T47D (cell line): Measurements from ENCODE around the gene TMEM244.
"Not testable (repeated sequence)": the region's sequence is repeated elsewhere in the genome, so short reads cannot be mapped to it uniquely, and the experiment has no call there.

Source experiments
- DNase-seq, 2 experiments: peaks; one replicate each; pipeline versions ENCODE4 v3.0.0 to v3.0.0-alpha.2; 2011 to 2012; ENCODE audit warnings: low read depth in 1 of 2, low spot score in 1 of 2
- JUND ChIP-seq: IDR thresholded peaks from 2 replicates; pipeline ENCODE4 v1.6.1; 2012; ENCODE audit warnings: low read depth
- in situ Hi-C: cut with HindIII; loops from 2 replicates; pipeline ENCODE4 v1.10.0; 2016; ENCODE audit warnings: low sequenced_read_pairs, low pct_unique_long_range_greater_than_20kb

TMEM244 gene

DNA sequence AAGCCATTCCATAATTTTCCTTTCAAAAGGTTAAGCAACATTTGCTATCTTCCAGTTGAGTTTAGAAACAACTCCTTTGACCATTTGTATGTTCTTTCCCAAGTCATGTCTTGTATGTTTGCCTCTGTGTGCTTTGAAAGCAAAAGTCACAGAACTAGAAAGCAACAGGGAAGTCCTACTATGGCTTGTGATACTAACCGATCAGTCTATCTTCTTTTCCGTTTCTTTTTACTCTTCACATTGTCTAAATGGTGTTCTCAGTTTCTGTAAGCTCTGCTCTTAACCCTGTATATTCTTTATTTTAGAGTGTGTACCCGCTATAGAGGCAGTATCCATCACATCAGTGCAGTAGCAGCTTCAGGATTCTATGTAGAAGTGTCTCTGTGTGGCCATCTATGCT, 32.9 kb downstream of the TMEM244 start:
- in situ Hi-C loops: no loop called here
- TF ChIP-seq JUND: no peak
- DNase-seq: no peak

DNA sequence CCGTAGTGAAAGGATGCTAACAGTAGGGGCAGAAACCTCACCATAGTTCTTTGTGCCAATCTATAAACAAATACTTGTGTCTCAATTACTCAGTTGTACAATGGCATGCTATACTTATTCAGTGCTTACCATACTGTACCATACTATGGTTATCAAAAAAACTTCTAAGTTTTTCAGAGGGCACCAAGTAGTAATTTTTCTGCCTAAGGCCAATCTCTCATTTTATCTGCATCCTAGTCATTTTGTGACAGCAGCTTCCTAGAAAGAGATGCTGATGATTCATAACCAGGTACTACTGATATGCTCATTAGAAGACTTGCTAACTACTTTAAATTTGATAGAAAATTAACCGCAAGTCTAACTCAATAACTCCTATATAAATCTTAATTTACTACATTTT, 42.9 kb downstream of the TMEM244 start:
- in situ Hi-C loops: no loop called here
- TF ChIP-seq JUND: no peak

DNA sequence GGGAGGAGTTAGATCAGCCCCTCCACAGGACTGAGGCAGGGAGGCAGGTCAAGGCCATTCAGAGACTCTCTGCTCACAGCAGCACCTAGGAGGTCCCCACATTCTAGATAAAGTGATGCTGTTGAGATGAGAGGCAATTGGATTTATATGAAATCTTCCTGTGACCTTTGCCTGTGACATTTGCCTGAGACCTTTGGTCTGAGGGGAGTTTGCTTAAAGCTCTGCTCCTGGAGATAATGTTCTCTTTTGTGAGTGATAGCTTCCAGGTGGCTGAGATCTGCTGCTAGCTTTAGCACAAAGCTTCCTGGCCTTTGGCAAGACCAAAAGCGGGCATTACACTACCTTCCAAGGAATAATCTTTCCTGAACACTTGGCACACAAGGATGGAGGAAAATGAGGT, 43.3 kb downstream of the TMEM244 start:
- in situ Hi-C loops: no loop called here

More for the DNA sequence above, 42.9 kb downstream of the TMEM244 start:
- no peak for DNase-seq

DNA sequence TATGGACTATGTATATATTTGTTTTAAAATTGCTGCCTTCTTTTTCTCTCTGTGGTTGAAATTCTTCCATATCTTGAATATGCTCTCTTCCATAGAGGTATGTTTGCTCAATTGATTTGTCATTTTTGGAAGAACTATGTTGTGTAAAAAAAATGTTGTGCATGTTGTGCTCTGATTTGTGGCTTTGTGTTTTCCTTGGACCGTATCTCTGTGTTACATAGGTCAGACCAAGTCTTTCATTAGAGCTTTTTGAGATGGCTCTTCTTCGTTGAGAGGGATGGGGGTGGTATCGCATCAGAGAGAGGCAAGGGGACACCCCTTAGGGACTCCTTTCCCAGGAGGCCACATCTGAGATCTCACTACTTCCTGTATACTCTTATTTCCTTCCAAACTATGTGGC, 43.8 kb downstream of the TMEM244 start:
- no peak for TF ChIP-seq JUND
- in situ Hi-C loops: no loop called here
- no peak for DNase-seq

More for the DNA sequence above, 43.3 kb downstream of the TMEM244 start:
- TF ChIP-seq JUND: no peak
- DNase-seq: no peak

DNA sequence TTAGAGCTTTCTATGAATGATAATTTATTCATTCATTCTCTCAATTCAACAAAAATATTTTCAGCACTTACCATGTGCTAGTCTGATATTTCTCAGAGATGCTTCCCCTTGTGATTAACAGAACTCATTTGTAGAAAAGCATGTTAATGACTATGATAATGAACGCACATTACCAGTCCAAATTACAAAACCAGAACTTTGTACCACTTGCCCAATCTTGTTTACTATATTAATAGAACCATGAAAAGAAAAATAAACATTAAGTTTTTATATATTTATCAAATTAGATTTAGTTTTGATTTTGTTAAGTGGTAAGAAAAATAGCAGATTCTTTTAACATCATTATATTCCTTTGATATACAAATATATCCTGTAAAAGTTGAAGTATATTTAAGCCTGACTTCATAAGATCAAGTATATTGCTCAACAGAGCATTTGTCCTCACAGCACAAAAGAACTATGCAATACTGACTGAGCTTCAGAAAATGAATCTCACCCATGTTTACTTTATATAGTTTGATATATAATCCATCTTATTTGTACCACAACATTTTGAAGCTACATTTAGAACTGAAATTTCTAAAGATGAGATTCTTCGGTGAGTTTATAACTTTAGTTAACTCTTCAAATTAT, 48.9 kb downstream of the TMEM244 start:
- in situ Hi-C loops: no loop called here
- TF ChIP-seq JUND: no peak
- DNase-seq: no peak

DNA sequence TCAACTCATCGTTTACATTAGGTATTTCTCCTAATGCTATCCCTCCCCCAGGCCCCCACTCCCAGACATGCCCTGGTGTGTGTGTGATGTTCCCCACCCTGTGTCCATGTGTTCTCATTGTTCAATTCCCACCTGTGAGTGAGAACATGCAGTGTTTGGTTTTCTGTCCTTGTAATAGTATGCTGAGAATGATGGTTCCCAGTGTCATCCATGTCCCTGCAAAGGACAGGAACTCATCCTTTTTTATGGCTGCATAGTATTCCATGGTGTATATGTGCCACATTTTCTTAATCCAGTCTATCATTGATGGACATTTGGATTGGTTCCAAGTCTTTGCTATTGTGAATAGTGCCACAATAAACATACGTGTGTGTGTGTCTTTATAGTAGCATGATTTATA, 54.0 kb downstream of the TMEM244 start:
- in situ Hi-C loops, DNase-seq: not testable (repeated sequence)

DNA sequence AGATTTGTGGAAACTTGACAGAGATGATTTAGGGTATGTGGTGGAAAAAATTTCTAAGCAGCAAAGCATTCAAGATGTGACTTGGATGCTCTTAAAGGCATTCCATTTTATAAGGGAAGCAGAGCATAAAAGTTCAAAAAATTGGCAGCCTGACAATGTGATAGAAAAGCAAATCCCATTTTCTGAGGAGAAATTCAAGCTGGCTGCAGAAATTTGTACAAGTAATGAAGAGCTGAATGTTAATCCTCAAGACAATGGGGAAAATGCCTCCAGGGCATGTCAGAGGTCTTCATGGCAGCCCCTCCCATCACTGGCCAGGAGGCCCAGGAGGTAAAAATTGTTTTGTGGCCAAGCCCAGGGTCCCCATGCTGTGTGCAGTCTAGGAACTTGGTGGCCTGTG, 58.2 kb downstream of the TMEM244 start:
- in situ Hi-C loops: not testable (repeated sequence)

DNA sequence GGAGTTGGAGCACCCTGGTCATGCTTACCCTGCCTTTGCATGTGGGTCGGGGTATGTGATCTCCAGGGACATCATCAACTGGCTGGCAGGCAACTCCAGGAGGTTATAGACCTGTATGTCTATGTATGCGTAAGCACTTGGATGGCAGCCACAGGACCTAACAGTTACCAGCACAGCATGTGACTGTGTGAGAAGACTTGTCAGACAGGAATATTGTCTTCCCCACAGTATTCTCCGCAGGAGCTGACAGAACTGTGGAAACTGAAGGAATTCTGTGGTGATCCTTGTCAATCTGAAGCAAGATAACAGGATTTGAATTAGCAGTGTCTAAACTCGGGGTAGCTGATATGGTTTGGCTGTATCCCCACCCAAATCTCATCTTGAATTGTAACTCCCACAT, 59.2 kb downstream of the TMEM244 start:
- in situ Hi-C loops: no loop called here

More for the DNA sequence above, 58.2 kb downstream of the TMEM244 start:
- DNase-seq: not testable (repeated sequence)

DNA sequence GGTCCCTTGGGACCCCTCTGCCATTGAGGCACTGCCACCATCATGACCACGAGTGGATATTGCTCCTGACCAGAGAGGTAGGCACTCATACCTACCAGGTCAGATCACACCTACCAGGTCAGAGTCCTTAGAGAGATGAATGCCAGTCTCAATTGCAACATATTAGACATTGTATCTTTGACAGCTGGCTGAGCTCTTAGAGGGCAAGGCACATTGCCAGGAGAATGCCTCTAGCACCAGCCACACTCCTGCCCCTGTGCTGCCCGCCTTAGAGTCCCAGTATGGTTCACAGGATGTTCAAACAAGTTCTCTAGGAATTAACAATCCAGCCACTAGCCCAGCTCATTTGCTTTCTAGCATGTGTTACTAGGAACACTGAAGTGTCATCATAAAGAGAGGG, 65.9 kb downstream of the TMEM244 start:
- no peak for DNase-seq
- in situ Hi-C loops: no loop called here
- no peak for TF ChIP-seq JUND

More for the DNA sequence above, 59.2 kb downstream of the TMEM244 start:
- peak; percentile 12 to 75 for DNase-seq
- TF ChIP-seq JUND: no peak

DNA sequence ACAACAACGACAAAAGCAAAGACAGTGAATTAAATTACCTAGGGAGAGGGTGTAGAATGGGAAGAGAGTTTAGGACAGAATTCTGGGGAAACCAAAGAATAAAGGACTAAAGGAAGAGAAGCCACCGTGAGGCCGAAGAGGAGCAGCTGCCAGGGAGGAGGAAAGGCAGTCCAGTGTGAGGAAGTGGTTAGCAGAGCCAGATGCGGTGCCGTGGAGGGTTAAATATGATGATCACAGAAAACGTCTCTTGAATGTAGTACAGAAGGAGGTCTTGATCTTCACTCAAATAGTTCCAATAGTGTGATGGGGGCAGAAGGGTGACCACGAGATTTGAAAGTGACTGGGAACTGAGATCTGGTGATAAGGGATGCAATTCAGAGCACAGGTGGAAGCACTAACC, 67.7 kb downstream of the TMEM244 start:
- no peak for TF ChIP-seq JUND
- DNase-seq: no peak
- in situ Hi-C loops: no loop called here

DNA sequence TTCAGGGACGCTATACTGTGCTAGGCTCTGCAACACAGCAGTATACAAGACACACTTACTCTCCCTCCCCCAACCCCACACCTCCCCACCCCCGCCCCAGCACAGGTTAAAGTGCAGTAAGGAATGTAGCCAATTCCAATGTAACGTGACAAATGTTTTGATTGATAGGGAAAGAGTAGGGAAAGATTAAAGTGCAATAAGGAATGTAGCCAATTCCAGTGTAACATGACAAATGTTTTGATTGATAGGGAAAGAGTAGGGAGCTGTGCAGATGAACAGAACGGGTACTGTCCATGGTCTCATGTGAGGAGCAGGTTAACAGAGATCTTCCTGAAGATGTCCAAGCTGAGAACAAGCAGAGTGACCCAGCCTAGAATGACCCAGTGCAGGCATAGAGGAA, 69.1 kb downstream of the TMEM244 start:
- no peak for TF ChIP-seq JUND
- in situ Hi-C loops: no loop called here
- DNase-seq: no peak

DNA sequence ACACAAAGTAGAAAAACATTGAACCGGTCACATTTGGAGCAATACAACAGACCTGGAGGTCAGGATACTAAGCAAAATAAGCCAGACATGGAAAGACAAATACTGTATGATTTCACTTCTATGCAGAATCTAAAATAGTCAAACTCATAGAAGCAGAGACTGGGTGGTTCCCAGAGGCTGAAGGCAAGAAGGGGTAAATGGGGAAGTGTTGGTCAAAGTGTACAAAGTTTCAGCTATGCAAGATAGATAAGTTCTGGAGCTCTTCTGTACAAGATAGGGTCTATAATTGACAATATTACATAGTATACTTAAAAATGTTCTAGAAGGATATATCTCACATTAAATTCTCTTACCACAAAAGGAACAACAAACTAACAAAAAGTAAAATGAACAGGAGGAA, 70.3 kb downstream of the TMEM244 start:
- DNase-seq: no peak
- in situ Hi-C loops: no loop called here
- no peak for TF ChIP-seq JUND

DNA sequence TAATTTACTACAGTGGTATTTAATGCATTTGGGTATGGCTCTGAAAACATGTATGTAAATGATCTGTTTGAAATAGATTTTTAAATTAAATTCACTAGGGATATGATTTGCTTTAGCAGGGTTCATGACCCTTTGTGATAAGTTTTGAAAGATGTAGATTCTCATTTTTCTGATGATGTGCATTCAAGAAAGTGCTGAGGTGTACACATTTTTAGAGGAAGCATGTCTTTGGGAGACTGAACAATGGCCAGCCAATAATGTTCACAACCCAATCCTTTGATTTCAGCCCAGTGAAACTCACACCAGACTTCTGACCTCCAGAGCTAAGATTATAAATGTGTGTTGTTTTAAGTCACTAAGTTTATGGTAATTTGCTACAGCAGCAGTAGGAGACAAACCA, 71.1 kb downstream of the TMEM244 start:
- DNase-seq: no peak
- in situ Hi-C loops: no loop called here
- no peak for TF ChIP-seq JUND

DNA sequence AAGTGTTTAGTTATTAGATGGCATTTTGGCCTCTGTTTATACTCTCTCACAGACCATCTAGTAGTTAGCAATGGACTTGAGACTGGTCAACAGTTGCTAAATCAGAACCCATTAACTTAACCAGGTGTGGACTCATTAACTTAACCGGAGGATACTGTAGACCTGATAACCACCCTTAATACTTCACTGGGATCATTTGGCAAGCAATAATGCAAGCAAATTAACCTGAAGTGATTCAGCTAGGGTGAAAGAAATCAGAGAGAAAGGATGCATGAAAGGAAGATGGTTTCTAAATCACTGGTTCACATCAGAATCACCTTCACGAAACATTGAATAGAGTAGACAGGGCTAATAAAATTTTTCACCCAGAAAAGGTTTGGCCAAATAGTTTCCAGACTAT, 73.3 kb downstream of the TMEM244 start:
- TF ChIP-seq JUND: no peak
- DNase-seq: no peak
- in situ Hi-C loops: no loop called here
